Transverse colon (tissue), 4 donors: Measurements from ENCODE around the gene KRTAP17-1. TPM values are rescaled to one million over a fixed set of nuclear protein-coding genes. Genes with fewer than 3 reads are reported as not detected.
"Not testable (repeated sequence)": the region's sequence is repeated elsewhere in the genome, so short reads cannot be mapped to it uniquely, and the experiment has no call there.

ENCODE experiments used
- DNase-seq: peaks from one replicate; pipeline ENCODE4 v3.0.0-alpha.2; 2019
- H3K27ac ChIP-seq, 4 donors: fragments of 200-600 bp; sonication (generic); 2 replicates each; pipeline ENCODE4 v1.5.1; 2016 to 2018; ENCODE audit warnings: inconsistent platforms in 4 of 4
- H3K27me3 ChIP-seq: fragments of 200-600 bp; sonication (generic); 2 replicates; pipeline ENCODE4 v1.5.1; 2017; ENCODE audit warnings: inconsistent platforms
- H3K36me3 ChIP-seq, 4 donors: fragments of 200-600 bp; sonication (generic); 2 replicates each; pipeline ENCODE4 v1.5.1; 2017 to 2019; ENCODE audit warnings: inconsistent platforms in 4 of 4
- H3K4me1 ChIP-seq, 4 donors: fragments of 200-600 bp; sonication (generic); 2 replicates each; pipeline ENCODE4 v1.5.1; 2017 to 2020; ENCODE audit warnings: inconsistent platforms in 4 of 4
- H3K4me3 ChIP-seq, 4 donors: fragments of 200-600 bp; sonication (generic); 1 replicate in 1 of 4; 2 replicates in 3 of 4; pipeline versions ENCODE4 v1.5.1 to v1.6.1; 2017 to 2019; ENCODE audit warnings: inconsistent platforms in 4 of 4
- H3K9me3 ChIP-seq, 2 donors: fragments of 200-600 bp; sonication (generic); 2 replicates each; pipeline ENCODE4 v1.5.1; 2017 to 2019; ENCODE audit warnings: inconsistent platforms in 2 of 2
- CTCF ChIP-seq, 5 experiments: fragments of 200-600 bp in 3 of 5; fragments of 450-650 bp in 2 of 5; sonication (generic) in 3 of 5; IDR thresholded peaks; 1 replicate in 2 of 5; 2 replicates in 3 of 5; pipeline ENCODE4 v1.5.1; 2016 to 2017; ENCODE audit warnings: antibody characterized with exemption in 5 of 5, inconsistent platforms in 3 of 5, mild to moderate bottlenecking in 2 of 5, moderate library complexity in 1 of 5
- EP300 ChIP-seq: sonication (generic); formaldehyde crosslinking; IDR thresholded peaks from one replicate; pipeline ENCODE4 v1.6.1; 2017; ENCODE audit warnings: antibody characterized with exemption, low read depth
- POLR2A ChIP-seq: fragments of 450-650 bp; IDR thresholded peaks from one replicate; pipeline ENCODE4 v1.6.1; 2016; ENCODE audit warnings: antibody characterized with exemption, mild to moderate bottlenecking, moderate library complexity
- POLR2AphosphoS5 ChIP-seq, 3 donors: sonication (generic); formaldehyde crosslinking; IDR thresholded peaks; one replicate each; pipeline ENCODE4 v1.6.1; 2016; ENCODE audit warnings: antibody characterized with exemption in 3 of 3
- WGBS, 2 donors: methylation state at CpG; one replicate each; pipeline ENCODE4 v1.1.5; 2018; ENCODE audit warnings: low coverage in 1 of 2; 5-methylcytosine and 5-hydroxymethylcytosine counted together
- in situ Hi-C, 4 donors: fragments of 200-750 bp; cut with MboI; loops; one replicate each; pipeline versions ENCODE4 v1.15.0 to v1.15.1; 2017; ENCODE audit warnings: low sequenced_read_pairs in 3 of 4, low pct_ligation_motif_present in 1 of 4, low pct_unique_long_range_greater_than_20kb in 1 of 4
- intact Hi-C: fragments of 100-400 bp; cut with DNase I; formaldehyde crosslinking; loops from one replicate; pipeline ENCODE4 v1.15.1; 2023; ENCODE audit warnings: low total_unique reads
- small RNA-seq, 4 donors: library from RNA; depleted of rRNA; stranded (forward); fragments of <200 nt; gene quantifications; one replicate each; pipeline ENCODE3, GENCODE V24; 2016
- total RNA-seq, 4 donors: library from RNA; depleted of rRNA; stranded (reverse); fragments of >200 nt; gene quantifications; one replicate each; pipeline ENCODE4 v1.1.0, GENCODE V29; 2016

KRTAP17-1 gene
- total RNA-seq, 4 donors from 2014 or later = not detected

- no peaks in the 10 kb centered on the region for H3K36me3 ChIP-seq
- no peak overlapping the region for H3K4me3 ChIP-seq
- TF ChIP-seq EP300 (no peak), POLR2AphosphoS5 (IDR thresholded peaks at IDR 0.05) (no peak), CTCF (IDR thresholded peaks at IDR 0.05) (no peak), POLR2A (no peak)
- H3K4me1 ChIP-seq = no peaks in the 10 kb centered on the region
- 36% methylated on average over 1 of the region's 1 CpG; no CpG with 5 or more reads in 1 of the 2 donors for WGBS, 2 donors
- H3K27me3 ChIP-seq = no peaks in the 10 kb centered on the region
- no peaks in the 10 kb centered on the region for H3K9me3 ChIP-seq
- intact Hi-C loops = no loop called here
- no peak for DNase-seq
- in situ Hi-C loops = loop anchor here in 1 of 4 donors (25.0 kb wide), 1 partner anchor 90 kb away; the partner anchor contains the start of genes KRT33A and KRT33B
- no peak overlapping the region for H3K27ac ChIP-seq
These were observed 43.7 kb downstream of the KRTAP17-1 start for GRCh38 chr17:41271858-41272257.

GRCh38 chr17:41271323-41271722, 44.2 kb downstream of the KRTAP17-1 start:
- H3K4me1 ChIP-seq, H3K9me3 ChIP-seq, H3K27me3 ChIP-seq, H3K27ac ChIP-seq, intact Hi-C loops, H3K4me3 ChIP-seq, H3K36me3 ChIP-seq, DNase-seq: not testable (repeated sequence)
- in situ Hi-C loops = loop anchor here in 1 of 4 donors (25.0 kb wide), 1 partner anchor 91 kb away; the partner anchor contains the start of genes KRT33A and KRT33B
- no CpG with 5 or more reads among the region's 1 CpG for WGBS, 2 donors

- no peak overlapping the region for H3K4me3 ChIP-seq
- 86% methylated on average over 3 of the region's 3 CpGs; no CpG with 5 or more reads in 1 of the 2 donors for WGBS, 2 donors
These were observed 47.8 kb downstream of the KRTAP17-1 start for GRCh38 chr17:41267711-41268110.

GRCh38 chr17:41265078-41265477, 50.4 kb downstream of the KRTAP17-1 start, which contains the start of gene KRTAP9-6:
TSS of gene KRTAP9-6 (plus strand) at chr17:41265378. CDS start at chr17:41265378, 0 bp downstream.
- TF ChIP-seq EP300 (no peak), CTCF (IDR thresholded peaks at IDR 0.05) (no peak), POLR2AphosphoS5 (IDR thresholded peaks at IDR 0.05) (no peak), POLR2A (no peak)
- Histone ChIP-seq H3K4me3 (no peak within 1 kb of the TSS), H3K4me1 (no peaks in the 10 kb centered on the region), H3K27ac (no peak within 1 kb of the TSS), H3K9me3 (no peaks in the 10 kb centered on the region), H3K27me3 (peaks cover 26% of the 10 kb centered on the region), H3K36me3 (no peaks in the 10 kb centered on the region)
- WGBS, 2 donors = 39 to 70% methylated on average over 1 to 2 of the region's 2 CpGs
- in situ Hi-C loops (loop anchor here in 1 of 4 donors (25.0 kb wide), 1 partner anchor 97 kb away; the partner anchor contains the start of genes KRT33A and KRT33B), intact Hi-C loops (no loop called here)
- DNase-seq = no peak

More at GRCh38 chr17:41267711-41268110, 47.8 kb downstream of the KRTAP17-1 start:
- H3K9me3 ChIP-seq = no peaks in the 10 kb centered on the region
- intact Hi-C loops (no loop called here), in situ Hi-C loops (loop anchor here in 1 of 4 donors (25.0 kb wide), 1 partner anchor 95 kb away; the partner anchor contains the start of genes KRT33A and KRT33B)
- TF ChIP-seq CTCF (IDR thresholded peaks at IDR 0.05) (no peak), POLR2AphosphoS5 (IDR thresholded peaks at IDR 0.05) (no peak)
- H3K27ac ChIP-seq = no peak overlapping the region
- H3K4me1 ChIP-seq = no peaks in the 10 kb centered on the region
- peaks cover 12% of the 10 kb centered on the region for H3K27me3 ChIP-seq
- no peaks in the 10 kb centered on the region for H3K36me3 ChIP-seq
- DNase-seq = no peak

Small RNAs within 50 kb of the gene (small RNA-seq; reads per million reads assigned to genes)
- gene KRTAP9-10P = 0 reads per million in 4 donors

Other genes starting within 250 kb of the KRTAP17-1 start
- not detected for gene KRTAP2-4, start 249.8 kb downstream of the KRTAP17-1 start, total RNA-seq
- gene KRTAP4-7, start 231.6 kb downstream of the KRTAP17-1 start, total RNA-seq = not detected
- not detected for gene KRTAP4-8, start 217.6 kb downstream of the KRTAP17-1 start, total RNA-seq
- gene KRTAP4-16, start 213.5 kb downstream of the KRTAP17-1 start, total RNA-seq = not detected
- not detected for gene KRTAP4-9, start 210.3 kb downstream of the KRTAP17-1 start, total RNA-seq
- not detected for gene KRTAP4-11, start 197.3 kb downstream of the KRTAP17-1 start, total RNA-seq
- gene KRTAP4-12, start 191.5 kb downstream of the KRTAP17-1 start, total RNA-seq = not detected
- gene KRTAP4-6, start 175.2 kb downstream of the KRTAP17-1 start, total RNA-seq = not detected
- not detected for gene KRTAP4-5, start 165.9 kb downstream of the KRTAP17-1 start, total RNA-seq
- not detected for gene KRTAP4-4, start 155.0 kb downstream of the KRTAP17-1 start, total RNA-seq
- gene KRTAP4-3, start 147.5 kb downstream of the KRTAP17-1 start, total RNA-seq = not detected
- not detected for gene KRTAP4-2, start 137.5 kb downstream of the KRTAP17-1 start, total RNA-seq
- under 1 TPM in 1 of 4 donors, not detected in 3; 0.82 TPM for gene KRTAP4-1, start 130.8 kb downstream of the KRTAP17-1 start, total RNA-seq
- gene KRTAP9-1, start 125.8 kb downstream of the KRTAP17-1 start, total RNA-seq = not detected
- gene KRTAP9-2, start 89.1 kb downstream of the KRTAP17-1 start, total RNA-seq = not detected
- not detected for gene KRTAP9-3, start 83.3 kb downstream of the KRTAP17-1 start, total RNA-seq
- gene KRTAP9-8, start 77.7 kb downstream of the KRTAP17-1 start, total RNA-seq = not detected
- not detected for gene KRTAP9-4, start 66.0 kb downstream of the KRTAP17-1 start, total RNA-seq
- gene KRTAP9-9, start 60.3 kb downstream of the KRTAP17-1 start, total RNA-seq = not detected
- gene KRTAP9-6, start 50.3 kb downstream of the KRTAP17-1 start, total RNA-seq = not detected
- gene KRTAP9-7, start 40.0 kb downstream of the KRTAP17-1 start, total RNA-seq = not detected
- not detected for gene KRTAP29-1, start 12.9 kb downstream of the KRTAP17-1 start, total RNA-seq
- gene KRTAP16-1, start 6.4 kb downstream of the KRTAP17-1 start, total RNA-seq = not detected
- not detected for gene KRT33A, start 35.1 kb upstream of the KRTAP17-1 start, total RNA-seq
- not detected for gene KRT33B, start 54.1 kb upstream of the KRTAP17-1 start, total RNA-seq
- not detected for gene KRT34, start 66.6 kb upstream of the KRTAP17-1 start, total RNA-seq
- not detected for gene KRT31, start 81.9 kb upstream of the KRTAP17-1 start, total RNA-seq
- gene KRT37, start 108.9 kb upstream of the KRTAP17-1 start, total RNA-seq = not detected
- gene KRT38, start 125.3 kb upstream of the KRTAP17-1 start, total RNA-seq = not detected
- gene KRT32, start 151.7 kb upstream of the KRTAP17-1 start, total RNA-seq = not detected
- not detected for gene KRT35, start 165.4 kb upstream of the KRTAP17-1 start, total RNA-seq
- not detected for gene KRT36, start 174.2 kb upstream of the KRTAP17-1 start, total RNA-seq
- under 1 TPM in 1 of 4 donors, not detected in 3; 0.27 TPM for gene KRT13, start 189.9 kb upstream of the KRTAP17-1 start, total RNA-seq
- 10 to 100 TPM in 1 of 4 donors, 1 to 10 TPM in 2, under 1 TPM in 1; 0.80 to 17.6 (median 7.4) TPM for gene KRT15, start 203.2 kb upstream of the KRTAP17-1 start, total RNA-seq
- 1,000 to 10,000 TPM in 3 of 4 donors, 100 to 1,000 TPM in 1; 788 to 3,666 (median 2,734) TPM for gene KRT19, start 212.6 kb upstream of the KRTAP17-1 start, total RNA-seq